ENCODE measurements around the gene RYR3. TPM values are rescaled to one million over a fixed set of nuclear protein-coding genes. Genes with fewer than 3 reads are reported as not detected.
A peak's percentile ranks its signal among the peaks of the same experiment; 100 is the strongest.

Gene RYR3
- total RNA-seq, 1 experiment from 2014 or later, result not detected

- H3K9me3 ChIP-seq (ENCODE audit: low read length), result no peaks in the 10 kb centered on the region
- H3K27me3 ChIP-seq (ENCODE audit: low read length), result no peaks in the 10 kb centered on the region
- no peaks in the 10 kb centered on the region for H3F3A ChIP-seq (ENCODE audit: low read length, unreplicated experiment)
- TF ChIP-seq EZH2 (IDR thresholded peaks at IDR 0.05; ENCODE audit: low read length, unreplicated experiment), result no peak
- no peak for TF ChIP-seq EZH2phosphoT487 (IDR thresholded peaks at IDR 0.05; ENCODE audit: borderline replicate concordance, low read length)
- 0 out of 2 replicates have a peak, but pooled peaks have one; percentile 26 for TF ChIP-seq CTCF (conservative IDR thresholded peaks at IDR 0.05; ENCODE audit: low read depth, low read length)
- ATAC-seq (peak; percentile 94), DNase-seq (peak; percentile 96)
- H3K4me1 ChIP-seq (ENCODE audit: insufficient read depth, low read length), result peaks cover 19% of the 10 kb centered on the region
- intact Hi-C loops (cut with micrococcal nuclease), result loop anchor here (5.0 kb wide), 1 partner anchor 37 kb away; no protein-coding TSS in a partner anchor
- H3K9me2 ChIP-seq (replicated peaks; ENCODE audit: low read length), result no peaks in the 10 kb centered on the region
- no peaks in the 10 kb centered on the region for H4K20me1 ChIP-seq (ENCODE audit: low read length)
- no TSS peak for BruUV-seq (replicated peaks)
- H3K4me3 ChIP-seq (ENCODE audit: low read length), result peak overlapping the region; percentile 23; the same call in 1 of the 2 replicates
- H3K27ac ChIP-seq (ENCODE audit: low read length), result peak overlapping the region; percentile 97
- CTCF ChIA-PET, result interaction anchor here (0.7 to 1.0 kb wide), 2 partner anchors 14 to 451 kb away, joined by 4 read pairs; no protein-coding TSS in a partner anchor
- peak overlapping the region; percentile 54 for H2AFZ ChIP-seq (ENCODE audit: low read length)
- no peaks in the 10 kb centered on the region for H3K79me2 ChIP-seq (ENCODE audit: low read length)
- no peaks in the 10 kb centered on the region for H3K36me3 ChIP-seq (ENCODE audit: low read depth, low read length)
- peak overlapping the region; percentile 79 for H3K9ac ChIP-seq (ENCODE audit: low read length)
- H3K4me2 ChIP-seq (ENCODE audit: low read length), result peak overlapping the region; percentile 77
- POLR2A ChIA-PET (ENCODE audit: unreplicated experiment), result interaction anchor here (0.5 kb wide), 1 partner anchor 221 kb away, joined by 11 read pairs; no protein-coding TSS in a partner anchor
Measured at GRCh38 chr15:33278816-33279612, 31.8 kb upstream of the RYR3 start.

- ChIA-PET CTCF (no interaction called here), POLR2A (ENCODE audit: unreplicated experiment) (no interaction called here)
- peak overlapping the region; percentile 97 for H3K27ac ChIP-seq (ENCODE audit: low read length)
- H3K4me2 ChIP-seq (ENCODE audit: low read length), result peak overlapping the region; percentile 77
- peak overlapping the region; percentile 54 for H2AFZ ChIP-seq (ENCODE audit: low read length)
- BruUV-seq (replicated peaks), result no TSS peak
- H3K36me3 ChIP-seq (ENCODE audit: low read depth, low read length), result no peaks in the 10 kb centered on the region
- peak overlapping the region; percentile 23; the same call in 1 of the 2 replicates for H3K4me3 ChIP-seq (ENCODE audit: low read length)
- H3K27me3 ChIP-seq (ENCODE audit: low read length), result no peaks in the 10 kb centered on the region
- H3K9me3 ChIP-seq (ENCODE audit: low read length), result no peaks in the 10 kb centered on the region
- H3K9ac ChIP-seq (ENCODE audit: low read length), result peak overlapping the region; percentile 79
- TF ChIP-seq EZH2 (IDR thresholded peaks at IDR 0.05; ENCODE audit: low read length, unreplicated experiment) (no peak), CTCF (conservative IDR thresholded peaks at IDR 0.05; ENCODE audit: low read depth, low read length) (no peak), EZH2phosphoT487 (IDR thresholded peaks at IDR 0.05; ENCODE audit: borderline replicate concordance, low read length) (no peak)
- H3F3A ChIP-seq (ENCODE audit: low read length, unreplicated experiment), result no peaks in the 10 kb centered on the region
- H3K9me2 ChIP-seq (replicated peaks; ENCODE audit: low read length), result no peaks in the 10 kb centered on the region
- H3K4me1 ChIP-seq (ENCODE audit: insufficient read depth, low read length), result peaks cover 19% of the 10 kb centered on the region
- ATAC-seq (peak; percentile 64), DNase-seq (peak; percentile 84)
- no peaks in the 10 kb centered on the region for H4K20me1 ChIP-seq (ENCODE audit: low read length)
- no peaks in the 10 kb centered on the region for H3K79me2 ChIP-seq (ENCODE audit: low read length)
- intact Hi-C loops (cut with micrococcal nuclease), result loop anchor here (5.0 kb wide), 1 partner anchor 37 kb away; no protein-coding TSS in a partner anchor
Measured at GRCh38 chr15:33279613-33280205, 31.1 kb upstream of the RYR3 start.
